Testis (tissue), 3 donors: Measurements from ENCODE around the gene MRPL20. TPM values are rescaled to one million over a fixed set of nuclear protein-coding genes. Genes with fewer than 3 reads are reported as not detected.

Source experiments
- DNase-seq: peaks from one replicate; pipeline ENCODE4 v3.0.0-alpha.2; 2019
- H3K27ac ChIP-seq, 2 donors: fragments of 200-600 bp; sonication (generic); one replicate each; pipeline ENCODE4 v1.5.1; 2019
- H3K27me3 ChIP-seq: fragments of 200-600 bp; sonication (generic); one replicate; pipeline ENCODE4 v1.5.1; 2019
- H3K36me3 ChIP-seq: fragments of 200-600 bp; sonication (generic); one replicate; pipeline ENCODE4 v1.5.1; 2017; ENCODE audit warnings: low read depth; ENCODE audit errors: missing control alignments
- H3K4me1 ChIP-seq: fragments of 200-600 bp; sonication (generic); one replicate; pipeline ENCODE4 v1.5.1; 2019
- H3K4me3 ChIP-seq, 2 donors: fragments of 200-600 bp; sonication (generic); one replicate each; pipeline ENCODE4 v1.5.1; 2017 to 2019
- H3K9me3 ChIP-seq: fragments of 200-600 bp; sonication (generic); one replicate; pipeline ENCODE4 v1.5.1; 2017
- CTCF ChIP-seq, 3 experiments: fragments of 450-650 bp in 2 of 3; fragments of 200-600 bp in 1 of 3; sonication (generic) in 1 of 3; IDR thresholded peaks; one replicate each; pipeline ENCODE4 v1.5.1; 2016 to 2019; ENCODE audit warnings: antibody characterized with exemption in 3 of 3, mild to moderate bottlenecking in 2 of 3, moderate library complexity in 1 of 3
- POLR2A ChIP-seq: fragments of 450-650 bp; IDR thresholded peaks from one replicate; pipeline ENCODE4 v1.6.1; 2017; ENCODE audit warnings: antibody characterized with exemption, mild to moderate bottlenecking, moderate library complexity
- WGBS, 2 donors: methylation state at CpG; one replicate each; pipeline ENCODE4 v1.1.5; 2018; 5-methylcytosine and 5-hydroxymethylcytosine counted together
- intact Hi-C: fragments of 100-400 bp; cut with DNase I; formaldehyde crosslinking; loops from one replicate; pipeline ENCODE4 v1.15.1; 2023; ENCODE audit warnings: low total_unique reads
- polyA plus RNA-seq: library from polyadenylated mRNA; stranded (reverse); fragments of 350-450 nt; fragmentation: Illumina TruSeq; extraction: RNeasy Lipid Tissue Mini Kit (QIAGEN cat#74804); gene quantifications from one replicate; pipeline ENCODE4 v1.2.3, GENCODE V29; 2014; ENCODE audit warnings: low read depth, low replicate concordance; ENCODE audit not compliant: insufficient read depth
- total RNA-seq, 2 donors: library from RNA; depleted of rRNA; stranded (reverse); fragments of >200 nt; gene quantifications; one replicate each; pipeline ENCODE4 v1.2.3, GENCODE V29; 2016

The MRPL20 gene
- total and polyA plus RNA-seq, 3 donors from 2014 or later = 104 to 123 (median 110) TPM

- peak overlapping the region; percentile 44 to 45 for H3K4me3 ChIP-seq
- H3K27me3 ChIP-seq = no peaks in the 10 kb centered on the region
- no peaks in the 10 kb centered on the region for H3K36me3 ChIP-seq
- intact Hi-C loops = no loop called here
- TF ChIP-seq POLR2A (no peak), CTCF (IDR thresholded peaks at IDR 0.05) (no peak)
- WGBS, 2 donors = 41 to 42% methylated on average over 21 to 46 of the region's 116 CpGs
- H3K4me1 ChIP-seq = peaks cover 47% of the 10 kb centered on the region
- peak overlapping the region in 1 of 2 donors; percentile 64 for H3K27ac ChIP-seq
- DNase-seq = no peak
- H3K9me3 ChIP-seq = no peaks in the 10 kb centered on the region
Measured at GRCh38 chr1:1354271-1355247, 52.5 kb downstream of the MRPL20 start.

- Histone ChIP-seq H3K4me3 (no peak overlapping the region), H3K36me3 (no peaks in the 10 kb centered on the region), H3K4me1 (peaks cover 37% of the 10 kb centered on the region), H3K9me3 (no peaks in the 10 kb centered on the region), H3K27me3 (no peaks in the 10 kb centered on the region), H3K27ac (peak overlapping the region in 1 of 2 donors; percentile 43)
- intact Hi-C loops = no loop called here
- 32 to 45% methylated on average over 6 to 28 of the region's 28 CpGs for WGBS, 2 donors
- no peak for DNase-seq
- no peak for TF ChIP-seq CTCF (IDR thresholded peaks at IDR 0.05)
- TF ChIP-seq POLR2A = no peak
Measured at GRCh38 chr1:1353389-1354151, 53.5 kb downstream of the MRPL20 start.

GRCh38 chr1:1352786-1353388, 54.2 kb downstream of the MRPL20 start:
- no peaks in the 10 kb centered on the region for H3K36me3 ChIP-seq
- no peak overlapping the region for H3K27ac ChIP-seq
- 16 to 39% methylated on average over 3 to 5 of the region's 5 CpGs for WGBS, 2 donors
- no peak overlapping the region for H3K4me3 ChIP-seq
- H3K4me1 ChIP-seq = peaks cover 39% of the 10 kb centered on the region
- intact Hi-C loops = no loop called here
- TF ChIP-seq POLR2A = no peak
- no peak for TF ChIP-seq CTCF (IDR thresholded peaks at IDR 0.05)
- H3K9me3 ChIP-seq = no peaks in the 10 kb centered on the region
- no peak for DNase-seq
- H3K27me3 ChIP-seq = no peaks in the 10 kb centered on the region

Other genes with a start within 250 kb of the MRPL20 start
- gene TTLL10, start 233.4 kb downstream of the MRPL20 start, total RNA-seq = 10 to 100 TPM; 20.4 to 58.0 TPM
- gene TTLL10, start 233.4 kb downstream of the MRPL20 start, polyA plus RNA-seq = 44.9 TPM
- not detected for gene TNFRSF18, start 200.7 kb downstream of the MRPL20 start, total RNA-seq
- gene TNFRSF18, start 200.7 kb downstream of the MRPL20 start, polyA plus RNA-seq = 0.67 TPM
- gene TNFRSF4, start 193.1 kb downstream of the MRPL20 start, total RNA-seq = 1 to 10 TPM in 1 of 2 donors, under 1 TPM in 1; 0.87 to 1.4 TPM
- 0.80 TPM for gene TNFRSF4, start 193.1 kb downstream of the MRPL20 start, polyA plus RNA-seq
- 100 to 1,000 TPM; 146 to 158 TPM for gene SDF4, start 175.3 kb downstream of the MRPL20 start, total RNA-seq
- gene SDF4, start 175.3 kb downstream of the MRPL20 start, polyA plus RNA-seq = 167 TPM
- 10 to 100 TPM; 26.1 to 37.3 TPM for gene B3GALT6, start 175.1 kb downstream of the MRPL20 start, total RNA-seq
- gene B3GALT6, start 175.1 kb downstream of the MRPL20 start, polyA plus RNA-seq = 8.5 TPM
- gene C1QTNF12, start 160.6 kb downstream of the MRPL20 start, total RNA-seq = 1 to 10 TPM; 4.7 to 7.7 TPM
- 2.7 TPM for gene C1QTNF12, start 160.6 kb downstream of the MRPL20 start, polyA plus RNA-seq
- gene UBE2J2, start 133.4 kb downstream of the MRPL20 start, total RNA-seq = 100 to 1,000 TPM; 133 to 139 TPM
- 203 TPM for gene UBE2J2, start 133.4 kb downstream of the MRPL20 start, polyA plus RNA-seq
- gene SCNN1D, start 126.9 kb downstream of the MRPL20 start, total RNA-seq = 10 to 100 TPM; 49.9 to 58.7 TPM
- gene SCNN1D, start 126.9 kb downstream of the MRPL20 start, polyA plus RNA-seq = 21.0 TPM
- 10 to 100 TPM; 53.0 to 62.7 TPM for gene ACAP3, start 99.4 kb downstream of the MRPL20 start, total RNA-seq
- gene ACAP3, start 99.4 kb downstream of the MRPL20 start, polyA plus RNA-seq = 16.8 TPM
- 10 to 100 TPM; 35.4 to 39.0 TPM for gene PUSL1, start 98.7 kb downstream of the MRPL20 start, total RNA-seq
- gene PUSL1, start 98.7 kb downstream of the MRPL20 start, polyA plus RNA-seq = 12.4 TPM
- 100 to 1,000 TPM; 220 to 232 TPM for gene INTS11, start 82.6 kb downstream of the MRPL20 start, total RNA-seq
- gene INTS11, start 82.6 kb downstream of the MRPL20 start, polyA plus RNA-seq = 213 TPM
- 10 to 100 TPM; 64.4 to 82.3 TPM for gene CPTP, start 82.5 kb downstream of the MRPL20 start, total RNA-seq
- gene CPTP, start 82.5 kb downstream of the MRPL20 start, polyA plus RNA-seq = 129 TPM
- 1 to 10 TPM; 1.5 TPM for gene TAS1R3, start 76.0 kb downstream of the MRPL20 start, total RNA-seq
- gene TAS1R3, start 76.0 kb downstream of the MRPL20 start, polyA plus RNA-seq = 0.66 TPM
- gene DVL1, start 57.9 kb downstream of the MRPL20 start, total RNA-seq = 100 to 1,000 TPM; 169 to 183 TPM
- 65.8 TPM for gene DVL1, start 57.9 kb downstream of the MRPL20 start, polyA plus RNA-seq
- 100 to 1,000 TPM in 1 of 2 donors, 10 to 100 TPM in 1; 60.2 to 102 TPM for gene MXRA8, start 48.7 kb downstream of the MRPL20 start, total RNA-seq
- 63.3 TPM for gene MXRA8, start 48.7 kb downstream of the MRPL20 start, polyA plus RNA-seq
- gene AURKAIP1, start 32.1 kb downstream of the MRPL20 start, total RNA-seq = 100 to 1,000 TPM; 224 to 328 TPM
- 313 TPM for gene AURKAIP1, start 32.1 kb downstream of the MRPL20 start, polyA plus RNA-seq
- 100 to 1,000 TPM; 204 to 209 TPM for gene CCNL2, start 8.0 kb downstream of the MRPL20 start, total RNA-seq
- 90.9 TPM for gene CCNL2, start 8.0 kb downstream of the MRPL20 start, polyA plus RNA-seq
- 10 to 100 TPM; 10.4 to 14.7 TPM for gene ANKRD65, start 14.0 kb upstream of the MRPL20 start, total RNA-seq
- gene ANKRD65, start 14.0 kb upstream of the MRPL20 start, polyA plus RNA-seq = 10.0 TPM
- 10 to 100 TPM; 64.0 to 90.6 TPM for gene VWA1, start 28.4 kb upstream of the MRPL20 start, total RNA-seq
- 46.6 TPM for gene VWA1, start 28.4 kb upstream of the MRPL20 start, polyA plus RNA-seq
- gene ATAD3C, start 42.4 kb upstream of the MRPL20 start, total RNA-seq = 1 to 10 TPM; 1.3 to 3.0 TPM
- 1.5 TPM for gene ATAD3C, start 42.4 kb upstream of the MRPL20 start, polyA plus RNA-seq
- 10 to 100 TPM; 46.3 to 55.6 TPM for gene ATAD3B, start 64.5 kb upstream of the MRPL20 start, total RNA-seq
- gene ATAD3B, start 64.5 kb upstream of the MRPL20 start, polyA plus RNA-seq = 19.1 TPM
- gene ATAD3A, start 104.9 kb upstream of the MRPL20 start, total RNA-seq = 10 to 100 TPM; 35.7 to 37.4 TPM
- gene ATAD3A, start 104.9 kb upstream of the MRPL20 start, polyA plus RNA-seq = 22.0 TPM
- gene TMEM240, start 133.3 kb upstream of the MRPL20 start, total RNA-seq = 1 to 10 TPM; 3.6 to 6.3 TPM
- 4.3 TPM for gene TMEM240, start 133.3 kb upstream of the MRPL20 start, polyA plus RNA-seq
- 100 to 1,000 TPM; 146 to 158 TPM for gene SSU72, start 167.6 kb upstream of the MRPL20 start, total RNA-seq
- 67.0 TPM for gene SSU72, start 167.6 kb upstream of the MRPL20 start, polyA plus RNA-seq
- 10 to 100 TPM; 36.8 to 54.0 TPM for gene FNDC10, start 192.8 kb upstream of the MRPL20 start, total RNA-seq
- 15.5 TPM for gene FNDC10, start 192.8 kb upstream of the MRPL20 start, polyA plus RNA-seq
- 100 to 1,000 TPM; 154 to 172 TPM for gene MIB2, start 208.2 kb upstream of the MRPL20 start, total RNA-seq
- gene MIB2, start 208.2 kb upstream of the MRPL20 start, polyA plus RNA-seq = 38.7 TPM
- gene MMP23B, start 224.9 kb upstream of the MRPL20 start, total RNA-seq = 10 to 100 TPM; 49.0 to 50.2 TPM
- 13.1 TPM for gene MMP23B, start 224.9 kb upstream of the MRPL20 start, polyA plus RNA-seq